Natural killer cell (primary cell): ENCODE results near the gene MCM3AP. TPM values are rescaled to one million over a fixed set of nuclear protein-coding genes. Genes with fewer than 3 reads are reported as not detected.

Experiments
- ATAC-seq, 3 donors: fragments of 150-1000 bp in 2 of 3; fragments of 200-7000 bp in 1 of 3; cut with Tn5 transposase; 1 replicate in 1 of 3; 2 replicates in 2 of 3; pipeline ENCODE4 v1.10.0; 2021; ENCODE audit warnings: mild to moderate bottlenecking in 2 of 3, moderate library complexity in 2 of 3
- DNase-seq, 2 donors: peaks; one replicate each; pipeline versions ENCODE4 v3.0.0 to v3.0.0-alpha.2; 2013 to 2021; ENCODE audit warnings: mixed read lengths in 1 of 2
- H3K27ac ChIP-seq: one replicate; pipeline ENCODE4 v1.5.1; 2013; ENCODE audit warnings: mild to moderate bottlenecking, low read length
- H3K27me3 ChIP-seq: one replicate; pipeline ENCODE4 v1.6.1; 2013; ENCODE audit warnings: low read length; ENCODE audit not compliant: control insufficient read depth, insufficient read depth
- H3K36me3 ChIP-seq: one replicate; pipeline ENCODE4 v1.6.1; 2013; ENCODE audit warnings: low read length; ENCODE audit not compliant: control insufficient read depth, insufficient read depth
- H3K4me1 ChIP-seq: one replicate; pipeline ENCODE4 v1.6.1; 2013; ENCODE audit warnings: low read length; ENCODE audit not compliant: control insufficient read depth, insufficient read depth
- H3K4me3 ChIP-seq: one replicate; pipeline ENCODE4 v1.5.1; 2013; ENCODE audit warnings: low read length
- H3K9me3 ChIP-seq: one replicate; pipeline ENCODE4 v1.6.1; 2013; ENCODE audit warnings: low read length; ENCODE audit not compliant: control insufficient read depth, insufficient read depth
- H3K27ac Mint-ChIP-seq, 2 donors: one replicate each; pipeline ENCODE4 v1.8.0; 2022; ENCODE audit warnings: mild to moderate bottlenecking in 2 of 2, mixed read lengths in 2 of 2, moderate library complexity in 1 of 2
- H3K27me3 Mint-ChIP-seq, 2 donors: one replicate each; pipeline ENCODE4 v1.8.0; 2022; ENCODE audit warnings: low read depth in 2 of 2, mixed read lengths in 2 of 2
- H3K36me3 Mint-ChIP-seq: one replicate; pipeline ENCODE4 v1.8.0; 2022; ENCODE audit warnings: mixed read lengths
- H3K4me1 Mint-ChIP-seq, 2 donors: one replicate each; pipeline ENCODE4 v1.8.0; 2022; ENCODE audit warnings: mixed read lengths in 2 of 2
- H3K4me3 Mint-ChIP-seq: one replicate; pipeline ENCODE4 v1.8.0; 2022; ENCODE audit warnings: mild to moderate bottlenecking, moderate library complexity, mixed read lengths
- H3K9me3 Mint-ChIP-seq, 2 donors: one replicate each; pipeline ENCODE4 v1.8.0; 2022; ENCODE audit warnings: mixed read lengths in 2 of 2
- WGBS: methylation state at CpG from one replicate; pipeline ENCODE4 v1.1.7; 2013; ENCODE audit warnings: missing lambda C conversion rate; ENCODE audit not compliant: insufficient coverage; 5-methylcytosine and 5-hydroxymethylcytosine counted together
- intact Hi-C: fragments of 100-400 bp; cut with micrococcal nuclease; formaldehyde crosslinking; loops from one replicate; pipeline ENCODE4 v1.14.2; 2022
- total RNA-seq, 4 donors: library from RNA; stranded (reverse); fragments of 120-200 nt in 1 of 4; gene quantifications; one replicate each; pipeline versions ENCODE4 v1.2.3 to v1.2.4, GENCODE V29; 2013 to 2022
- TF ChIP-seq, protein P1 (sequence below): fragments of 200-600 bp; IDR thresholded peaks from one replicate; pipeline ENCODE4 v1.8.0; 2022; ENCODE audit warnings: antibody characterized with exemption

Gene MCM3AP
- total RNA-seq, 3 donors from 2014 or later (not counting 1 experiment from before 2014, with no cell fraction given) = 143 to 172 (median 159) TPM

DNA sequence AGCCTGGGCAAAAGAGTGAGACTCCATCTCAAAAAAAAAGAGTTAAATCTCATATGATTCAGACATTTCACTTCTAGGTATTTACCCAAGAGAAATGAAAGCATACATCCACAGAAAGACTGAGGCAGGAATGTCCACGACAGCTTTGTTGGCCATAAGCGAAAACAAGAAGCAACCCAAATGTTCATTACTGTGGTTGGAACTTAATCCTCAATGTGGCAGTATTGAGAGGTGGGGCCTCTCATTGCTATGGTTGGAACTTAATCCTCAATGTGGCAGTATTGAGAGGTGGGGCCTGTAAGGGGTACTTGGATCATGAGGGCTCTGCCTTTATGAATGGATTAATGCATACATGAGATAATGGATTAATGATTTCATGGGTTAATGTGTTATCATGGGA lies 23.0 kb upstream of the MCM3AP start:
- Mint-ChIP-seq H3K27ac (no peak overlapping the region), H3K9me3 (no peaks in the 10 kb centered on the region), H3K4me3 (no peak overlapping the region), H3K4me1 (no peaks in the 10 kb centered on the region), H3K27me3 (no peaks in the 10 kb centered on the region), H3K36me3 (peaks cover 7% of the 10 kb centered on the region)
- Histone ChIP-seq H3K4me1 (no peaks in the 10 kb centered on the region), H3K27ac (no peak overlapping the region), H3K9me3 (no peaks in the 10 kb centered on the region), H3K36me3 (no peaks in the 10 kb centered on the region), H3K27me3 (no peaks in the 10 kb centered on the region), H3K4me3 (no peak overlapping the region)
- TF ChIP-seq, protein P1, sequence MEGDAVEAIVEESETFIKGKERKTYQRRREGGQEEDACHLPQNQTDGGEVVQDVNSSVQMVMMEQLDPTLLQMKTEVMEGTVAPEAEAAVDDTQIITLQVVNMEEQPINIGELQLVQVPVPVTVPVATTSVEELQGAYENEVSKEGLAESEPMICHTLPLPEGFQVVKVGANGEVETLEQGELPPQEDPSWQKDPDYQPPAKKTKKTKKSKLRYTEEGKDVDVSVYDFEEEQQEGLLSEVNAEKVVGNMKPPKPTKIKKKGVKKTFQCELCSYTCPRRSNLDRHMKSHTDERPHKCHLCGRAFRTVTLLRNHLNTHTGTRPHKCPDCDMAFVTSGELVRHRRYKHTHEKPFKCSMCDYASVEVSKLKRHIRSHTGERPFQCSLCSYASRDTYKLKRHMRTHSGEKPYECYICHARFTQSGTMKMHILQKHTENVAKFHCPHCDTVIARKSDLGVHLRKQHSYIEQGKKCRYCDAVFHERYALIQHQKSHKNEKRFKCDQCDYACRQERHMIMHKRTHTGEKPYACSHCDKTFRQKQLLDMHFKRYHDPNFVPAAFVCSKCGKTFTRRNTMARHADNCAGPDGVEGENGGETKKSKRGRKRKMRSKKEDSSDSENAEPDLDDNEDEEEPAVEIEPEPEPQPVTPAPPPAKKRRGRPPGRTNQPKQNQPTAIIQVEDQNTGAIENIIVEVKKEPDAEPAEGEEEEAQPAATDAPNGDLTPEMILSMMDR = no peak
- 100% methylated on average over 2 of the region's 2 CpGs for WGBS
- ATAC-seq (no peak), DNase-seq (no peak)
- intact Hi-C loops = no loop called here

DNA sequence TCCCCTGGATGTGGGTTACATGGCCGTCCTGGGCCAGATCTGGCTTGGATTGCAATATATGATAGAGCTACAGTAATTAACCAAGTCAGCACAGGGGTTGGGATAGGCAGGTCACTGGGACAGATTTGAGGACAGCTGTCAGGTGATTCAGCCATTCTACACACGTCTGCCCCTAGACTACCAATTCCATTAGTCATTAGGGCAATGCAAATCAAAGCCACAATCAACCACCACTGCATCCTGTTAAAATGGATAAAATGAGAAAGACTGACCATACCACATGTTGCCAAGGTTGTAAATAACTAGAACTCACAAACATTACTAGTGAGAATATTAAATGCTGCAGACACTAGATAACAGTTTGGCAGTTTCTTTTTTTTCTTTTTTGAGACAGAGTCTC lies 22.2 kb upstream of the MCM3AP start:
- Mint-ChIP-seq H3K27ac (no peak overlapping the region), H3K36me3 (peaks cover 7% of the 10 kb centered on the region), H3K4me1 (no peaks in the 10 kb centered on the region), H3K4me3 (no peak overlapping the region), H3K27me3 (no peaks in the 10 kb centered on the region), H3K9me3 (no peaks in the 10 kb centered on the region)
- no peaks in the 10 kb centered on the region for H3K27me3 ChIP-seq
- peak in 1 of 3 donors; percentile 87 for ATAC-seq
- H3K9me3 ChIP-seq = no peaks in the 10 kb centered on the region
- no peaks in the 10 kb centered on the region for H3K4me1 ChIP-seq
- TF ChIP-seq, protein P1 = no peak
- DNase-seq = no peak
- WGBS = 54% methylated on average over 2 of the region's 2 CpGs
- H3K4me3 ChIP-seq = no peak overlapping the region
- no peak overlapping the region for H3K27ac ChIP-seq
- intact Hi-C loops = no loop called here
- H3K36me3 ChIP-seq = no peaks in the 10 kb centered on the region

DNA sequence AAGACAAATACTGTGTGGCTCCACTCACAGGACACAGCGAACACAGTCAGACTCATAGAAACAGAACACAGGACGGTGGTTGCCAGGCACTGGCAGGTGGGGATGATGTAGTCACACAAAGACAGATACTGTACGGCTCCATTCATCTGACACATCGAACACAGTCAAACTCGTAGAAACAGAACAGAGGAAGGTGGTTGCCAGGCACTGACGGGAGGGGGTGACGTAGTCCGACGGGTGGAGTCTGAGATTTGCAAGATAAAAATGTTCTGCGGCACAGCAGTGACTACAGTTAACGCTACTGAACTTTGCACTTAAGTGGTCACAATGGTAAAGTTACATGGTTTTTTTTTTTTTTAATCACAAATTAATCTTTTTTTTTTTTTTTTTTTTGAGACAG lies 19.5 kb upstream of the MCM3AP start:
- H3K27ac ChIP-seq = no peak overlapping the region
- no peaks in the 10 kb centered on the region for H3K4me1 ChIP-seq
- H3K36me3 ChIP-seq = no peaks in the 10 kb centered on the region
- Mint-ChIP-seq H3K4me3 (no peak overlapping the region), H3K4me1 (no peaks in the 10 kb centered on the region), H3K27me3 (no peaks in the 10 kb centered on the region), H3K36me3 (peaks cover 7% of the 10 kb centered on the region), H3K27ac (peak overlapping the region; percentile 40 to 70), H3K9me3 (no peaks in the 10 kb centered on the region)
- intact Hi-C loops = no loop called here
- WGBS = 95% methylated on average over 11 of the region's 11 CpGs
- TF ChIP-seq, protein P1 = no peak
- H3K27me3 ChIP-seq = no peaks in the 10 kb centered on the region
- no peak overlapping the region for H3K4me3 ChIP-seq
- DNase-seq (peak in 1 of 2 donors; percentile 27), ATAC-seq (peak; percentile 65 to 94 (median 90))
- H3K9me3 ChIP-seq = no peaks in the 10 kb centered on the region

DNA sequence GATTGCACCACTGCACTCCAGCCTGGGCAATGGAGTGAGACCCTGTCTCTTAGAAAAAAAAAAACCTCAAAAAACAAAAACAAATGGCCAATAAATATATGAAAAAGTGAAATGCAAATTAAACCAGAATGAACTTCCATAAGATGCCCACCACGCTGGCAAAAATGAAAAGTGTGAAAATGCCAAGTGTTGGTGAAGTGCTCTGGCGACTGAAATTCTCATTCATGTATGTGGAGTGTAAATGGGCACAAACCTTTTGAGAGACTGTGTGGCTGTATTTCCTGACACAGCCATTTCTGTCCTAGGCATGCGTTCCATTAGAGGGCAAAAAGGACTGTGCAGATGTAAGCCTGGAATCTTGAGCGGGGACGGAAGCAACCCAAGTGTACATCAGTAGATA lies 19.0 kb upstream of the MCM3AP start:
- no peak overlapping the region for H3K27ac ChIP-seq

More for the DNA sequence above, 19.0 kb upstream of the MCM3AP start:
- no peaks in the 10 kb centered on the region for H3K9me3 ChIP-seq
- H3K9me3 Mint-ChIP-seq = no peaks in the 10 kb centered on the region
- H3K27me3 Mint-ChIP-seq = no peaks in the 10 kb centered on the region
- 99% methylated on average over 5 of the region's 5 CpGs for WGBS
- no peaks in the 10 kb centered on the region for H3K4me1 ChIP-seq
- no peaks in the 10 kb centered on the region for H3K36me3 ChIP-seq
- no peak for DNase-seq
- peak overlapping the region; percentile 40 to 70 for H3K27ac Mint-ChIP-seq
- intact Hi-C loops = no loop called here
- H3K27me3 ChIP-seq = no peaks in the 10 kb centered on the region
- TF ChIP-seq, protein P1 = no peak
- H3K36me3 Mint-ChIP-seq = peaks cover 7% of the 10 kb centered on the region
- H3K4me1 Mint-ChIP-seq = no peaks in the 10 kb centered on the region
- H3K4me3 ChIP-seq = no peak overlapping the region
- ATAC-seq = no peak
- H3K4me3 Mint-ChIP-seq = no peak overlapping the region
